ENCODE measurements around the gene CHST8. TPM values are rescaled to one million over a fixed set of nuclear protein-coding genes. Genes with fewer than 3 reads are reported as not detected.
"Not testable (repeated sequence)": the region's sequence is repeated elsewhere in the genome, so short reads cannot be mapped to it uniquely, and the experiment has no call there.

Gene CHST8
- total and polyA plus RNA-seq, 4 donors: 0.05 to 0.07 TPM; not detected in 2

- no peak for TF ChIP-seq ATF3 (IDR thresholded peaks at IDR 0.05)
- TF ChIP-seq REST (IDR thresholded peaks at IDR 0.05): no peak
- no peak for TF ChIP-seq RAD21 (IDR thresholded peaks at IDR 0.05)
- no peak for TF ChIP-seq HNF4G (IDR thresholded peaks at IDR 0.05)
- TF ChIP-seq RXRA (IDR thresholded peaks at IDR 0.05): no peak
- no peak for TF ChIP-seq CTCF (IDR thresholded peaks at IDR 0.05; ENCODE audit: low read depth, low read length, missing input control)
- no peak for TF ChIP-seq EGR1 (IDR thresholded peaks at IDR 0.05; ENCODE audit: low read depth in 2 of 2)
- TF ChIP-seq GABPA (IDR thresholded peaks at IDR 0.05 in 1 of 2, conservative IDR thresholded peaks at IDR 0.05 in 1 of 2): no peak
- TF ChIP-seq HNF4A (conservative IDR thresholded peaks at IDR 0.05): no peak
- TF ChIP-seq SP1 (IDR thresholded peaks at IDR 0.05): no peak
- TF ChIP-seq TAF1 (conservative IDR thresholded peaks at IDR 0.05): no peak
- TF ChIP-seq MAX (IDR thresholded peaks at IDR 0.05): no peak
- TF ChIP-seq FOXA2 (IDR thresholded peaks at IDR 0.05): no peak
- no peak for TF ChIP-seq FOXA1 (IDR thresholded peaks at IDR 0.05)
- TF ChIP-seq NR2F2 (IDR thresholded peaks at IDR 0.05): no peak
- no peak for TF ChIP-seq ZBTB33 (IDR thresholded peaks at IDR 0.05)
- TF ChIP-seq YY1 (IDR thresholded peaks at IDR 0.05): no peak
- TF ChIP-seq JUND (IDR thresholded peaks at IDR 0.05): no peak
- DNase-seq (ENCODE audit: low spot score): no peak
- peaks cover 0 to 8% (median 6%) of the 10 kb centered on the region in 4 donors for H3K27me3 ChIP-seq (ENCODE audit: control insufficient read depth in 4 of 4, insufficient read depth in 4 of 4, low read length in 3 of 4)
Observed at GRCh38 chr19:33616857-33617256, 4.9 kb upstream of the CHST8 start.

GRCh38 chr19:33618363-33618762 lies 3.4 kb upstream of the CHST8 start:
- H3K27me3 ChIP-seq (ENCODE audit: control insufficient read depth in 4 of 4, insufficient read depth in 4 of 4, low read length in 3 of 4): peaks cover 4 to 15% (median 9%) of the 10 kb centered on the region in 4 donors

More at GRCh38 chr19:33616857-33617256, 4.9 kb upstream of the CHST8 start:
- 59% methylated on average over 4 of the region's 4 CpGs for WGBS
- Histone ChIP-seq H3K36me3 (ENCODE audit: control insufficient read depth in 4 of 4, insufficient read depth in 3 of 4, low read depth in 1 of 4, low read length in 3 of 4) (no peaks in the 10 kb centered on the region), H3K4me3 (ENCODE audit: low read depth in 1 of 3, low read length in 3 of 3) (no peak overlapping the region), H3K9me3 (ENCODE audit: control insufficient read depth in 4 of 4, low read length in 3 of 4) (peaks cover 0 to 3% (median 0%) of the 10 kb centered on the region in 4 donors), H3K4me1 (ENCODE audit: control insufficient read depth in 4 of 4, insufficient read depth in 4 of 4, low read length in 3 of 4) (peaks cover 0 to 8% (median 2%) of the 10 kb centered on the region in 4 donors), H3K9ac (ENCODE audit: low read depth in 1 of 2, low read length in 2 of 2) (no peak overlapping the region), H3K27ac (ENCODE audit: low read depth in 1 of 2, low read length in 2 of 2) (no peak overlapping the region)

More at GRCh38 chr19:33618363-33618762, 3.4 kb upstream of the CHST8 start:
- not testable (repeated sequence) for H3K9ac ChIP-seq (ENCODE audit: low read depth in 1 of 2, low read length in 2 of 2); H3K27ac ChIP-seq (ENCODE audit: low read depth in 1 of 2, low read length in 2 of 2); H3K36me3 ChIP-seq (ENCODE audit: control insufficient read depth in 4 of 4, insufficient read depth in 3 of 4, low read depth in 1 of 4, low read length in 3 of 4); DNase-seq (ENCODE audit: low spot score); H3K9me3 ChIP-seq (ENCODE audit: control insufficient read depth in 4 of 4, low read length in 3 of 4); H3K4me3 ChIP-seq (ENCODE audit: low read depth in 1 of 3, low read length in 3 of 3)
- 61% methylated on average over 2 of the region's 2 CpGs for WGBS
- peaks cover 6 to 22% (median 15%) of the 10 kb centered on the region in 4 donors for H3K4me1 ChIP-seq (ENCODE audit: control insufficient read depth in 4 of 4, insufficient read depth in 4 of 4, low read length in 3 of 4)
